GM23248 (cell line): ENCODE results near the gene ATP6V0D1. TPM values are rescaled to one million over a fixed set of nuclear protein-coding genes. Genes with fewer than 3 reads are reported as not detected.

Experiments used
- DNase-seq: peaks from one replicate; pipeline ENCODE4 v3.0.0-alpha.2; 2015
- H2AFZ ChIP-seq: fragments of 200-600 bp; sonication (generic); 2 replicates; pipeline ENCODE4 v1.6.1; 2016; ENCODE audit warnings: antibody characterized with exemption
- H3F3A ChIP-seq: fragments of 200-600 bp; sonication (generic); 2 replicates; pipeline ENCODE4 v1.6.1; 2016; ENCODE audit warnings: mild to moderate bottlenecking, antibody characterized with exemption, mixed run types; ENCODE audit not compliant: insufficient read depth
- H3K27ac ChIP-seq: fragments of 200-600 bp; sonication (generic); 2 replicates; pipeline ENCODE4 v1.5.1; 2016; ENCODE audit warnings: mild to moderate bottlenecking
- H3K27me3 ChIP-seq: fragments of 200-600 bp; sonication (generic); replicated peaks from 2 replicates; pipeline ENCODE4 v1.6.1; 2016; ENCODE audit warnings: mild to moderate bottlenecking; ENCODE audit not compliant: insufficient read depth
- H3K36me3 ChIP-seq: fragments of 200-600 bp; sonication (generic); 2 replicates; pipeline ENCODE4 v1.6.1; 2016; ENCODE audit warnings: low read depth, mild to moderate bottlenecking
- H3K4me1 ChIP-seq: fragments of 200-600 bp; sonication (generic); 2 replicates; pipeline ENCODE4 v1.6.1; 2016; ENCODE audit warnings: mild to moderate bottlenecking; ENCODE audit not compliant: insufficient read depth
- H3K4me2 ChIP-seq: fragments of 200-600 bp; sonication (generic); one replicate; pipeline ENCODE4 v1.6.1; 2016; ENCODE audit warnings: mild to moderate bottlenecking; ENCODE audit not compliant: unreplicated experiment
- H3K4me3 ChIP-seq: fragments of 200-600 bp; sonication (generic); 2 replicates; pipeline ENCODE4 v1.5.1; 2016; ENCODE audit warnings: mild to moderate bottlenecking
- H3K79me2 ChIP-seq: fragments of 200-600 bp; sonication (generic); 2 replicates; pipeline ENCODE4 v1.6.1; 2016; ENCODE audit warnings: mild to moderate bottlenecking; ENCODE audit not compliant: insufficient read depth
- H3K9ac ChIP-seq: fragments of 200-600 bp; sonication (generic); 2 replicates; pipeline ENCODE4 v1.6.1; 2016; ENCODE audit warnings: mild to moderate bottlenecking
- H3K9me2 ChIP-seq: fragments of 200-600 bp; sonication (generic); 2 replicates; pipeline ENCODE4 v1.6.1; 2016; ENCODE audit warnings: mixed run types, mild to moderate bottlenecking, moderate library complexity; ENCODE audit not compliant: insufficient read depth
- H3K9me3 ChIP-seq: fragments of 200-600 bp; sonication (generic); one replicate; pipeline ENCODE4 v1.6.1; 2017; ENCODE audit warnings: low read depth
- H4K20me1 ChIP-seq: fragments of 200-600 bp; sonication (generic); 2 replicates; pipeline ENCODE4 v1.6.0; 2016; ENCODE audit not compliant: insufficient read depth
- EZH2 ChIP-seq: fragments of 200-600 bp; sonication (generic); IDR thresholded peaks from 2 replicates; pipeline ENCODE4 v1.6.1; 2018; ENCODE audit warnings: antibody characterized with exemption, mild to moderate bottlenecking; ENCODE audit not compliant: insufficient read depth, poor library complexity, severe bottlenecking
- EZH2phosphoT487 ChIP-seq: fragments of 200-600 bp; sonication (generic); IDR thresholded peaks from 2 replicates; pipeline ENCODE4 v1.6.1; 2018; ENCODE audit warnings: antibody characterized with exemption, moderate library complexity, mild to moderate bottlenecking, low read depth; ENCODE audit not compliant: insufficient read depth
- WGBS, 2 experiments: methylation state at CpG; one replicate each; pipeline ENCODE4 v1.1.6; 2015 to 2017; ENCODE audit warnings: low lambda C conversion rate in 2 of 2, low coverage in 1 of 2; ENCODE audit errors: missing lambda C conversion rate in 2 of 2; 5-methylcytosine and 5-hydroxymethylcytosine counted together
- in situ Hi-C: fragments of 300-500 bp; cut with MboI; formaldehyde crosslinking; loops from 2 replicates; pipeline ENCODE4 v1.15.0; 2020
- polyA plus RNA-seq: library from polyadenylated mRNA; unstranded; fragments of >200 nt; fragmentation: Nextera tagmentation; extraction: Ambion mirVana; gene quantifications from 2 replicates; pipeline ENCODE4 v1.2.1, GENCODE V29; 2016
- total RNA-seq: library from RNA; depleted of rRNA; stranded (reverse); fragments of >200 nt; shearing (Covaris generic); gene quantifications from 2 replicates; pipeline ENCODE4 v1.2.3, GENCODE V29; 2014

ATP6V0D1 gene
- total and polyA plus RNA-seq, 2 experiments from 2014 or later, result 135 to 166 TPM

DNA sequence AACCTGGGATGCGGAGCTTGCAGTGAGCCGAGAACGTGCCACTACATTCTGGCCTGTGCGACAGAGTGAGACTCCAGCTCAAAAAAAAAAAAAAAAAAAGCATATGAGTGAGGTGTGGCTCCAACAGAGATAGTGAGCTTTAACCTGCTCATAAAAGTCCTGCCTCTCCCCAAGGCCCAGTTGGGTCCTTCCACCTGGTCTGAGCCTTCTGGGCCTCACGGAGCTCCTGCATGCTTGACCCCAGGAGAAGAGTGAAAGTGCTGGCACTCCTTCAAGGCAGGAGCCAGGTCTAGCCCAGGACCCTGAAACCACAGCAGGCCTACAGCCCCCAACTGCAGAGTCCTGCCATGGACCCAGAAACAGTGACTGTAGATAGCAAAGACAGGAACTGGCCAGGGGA lies 32.4 kb downstream of the ATP6V0D1 start:
- H3K9me3 ChIP-seq, result no peaks in the 10 kb centered on the region
- TF ChIP-seq EZH2 (no peak), EZH2phosphoT487 (no peak)
- no peak overlapping the region for H3K9ac ChIP-seq
- no peak overlapping the region for H2AFZ ChIP-seq
- WGBS, 2 experiments, result 97 to 99% methylated on average over 5 of the region's 5 CpGs
- H3F3A ChIP-seq, result no peaks in the 10 kb centered on the region
- H3K9me2 ChIP-seq, result no peaks in the 10 kb centered on the region
- in situ Hi-C loops, result no loop called here
- no peaks in the 10 kb centered on the region for H3K27me3 ChIP-seq
- no peak for DNase-seq
- H3K4me3 ChIP-seq, result no peak overlapping the region
- peaks cover 12% of the 10 kb centered on the region for H3K4me1 ChIP-seq
- H3K79me2 ChIP-seq, result peaks cover 66% of the 10 kb centered on the region
- no peaks in the 10 kb centered on the region for H4K20me1 ChIP-seq
- H3K36me3 ChIP-seq, result no peaks in the 10 kb centered on the region
- H3K27ac ChIP-seq, result no peak overlapping the region
- H3K4me2 ChIP-seq, result no peak overlapping the region

DNA sequence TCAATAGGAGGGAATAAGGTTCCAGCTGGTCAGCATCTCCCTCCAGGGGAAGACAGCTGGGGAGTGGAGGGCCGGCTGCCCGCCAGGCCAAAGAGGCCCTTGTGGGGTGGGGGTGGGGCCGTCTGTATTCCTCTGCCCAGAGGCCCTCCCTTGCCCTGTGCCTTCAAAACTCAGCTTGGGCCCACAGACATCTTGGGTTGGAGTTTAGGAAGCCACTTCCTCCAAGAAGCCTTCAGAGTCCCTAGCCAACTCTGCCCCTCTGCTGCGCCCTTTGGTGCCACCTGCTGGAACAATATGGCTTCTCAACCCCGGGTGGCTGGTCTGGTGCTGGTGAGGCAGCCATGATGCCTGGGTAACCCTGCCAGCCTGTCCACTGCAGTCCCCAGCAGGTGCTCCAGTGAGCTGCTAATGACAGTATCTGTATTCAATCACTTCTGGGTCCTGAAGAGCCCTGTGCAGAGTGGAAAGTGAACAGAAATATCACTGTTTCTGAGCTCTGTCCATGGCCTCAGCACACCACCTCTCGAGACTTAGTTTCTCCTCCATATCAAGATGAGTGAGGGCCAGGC lies 33.4 kb downstream of the ATP6V0D1 start:
- Histone ChIP-seq H3K4me3 (no peak overlapping the region), H3K27ac (no peak overlapping the region)
- in situ Hi-C loops, result no loop called here

DNA sequence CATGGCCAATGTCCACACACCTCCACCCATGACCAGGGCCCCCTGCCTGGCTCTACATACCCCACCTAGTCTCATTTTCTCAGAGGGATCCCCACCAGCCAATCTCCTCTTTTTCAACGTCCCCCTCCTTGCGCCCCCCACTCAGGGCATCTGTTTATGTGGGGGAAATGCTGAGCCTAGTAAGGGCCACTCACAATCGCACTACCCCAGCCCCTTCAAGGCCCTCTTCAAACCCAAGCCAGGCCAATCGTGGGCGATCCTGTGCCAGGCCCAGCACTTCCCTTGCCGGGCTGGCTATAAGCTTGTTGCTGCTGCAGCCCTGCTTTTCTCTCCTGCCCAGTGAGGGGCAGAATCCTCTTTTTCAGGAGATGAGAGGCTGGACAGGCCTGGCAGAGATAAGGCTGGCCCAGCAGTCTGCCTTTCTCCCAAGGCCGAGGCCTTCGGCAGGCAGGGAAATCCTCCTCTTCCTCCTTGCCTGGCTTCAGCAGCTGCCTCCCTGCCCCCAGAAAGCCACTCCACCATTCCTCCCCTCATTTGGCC lies 33.9 kb downstream of the ATP6V0D1 start:
- Histone ChIP-seq H3K79me2 (peaks cover 51% of the 10 kb centered on the region), H3F3A (no peaks in the 10 kb centered on the region), H3K4me2 (no peak overlapping the region), H4K20me1 (no peaks in the 10 kb centered on the region), H3K9ac (no peak overlapping the region), H2AFZ (no peak overlapping the region), H3K36me3 (no peaks in the 10 kb centered on the region), H3K27me3 (no peaks in the 10 kb centered on the region), H3K9me2 (no peaks in the 10 kb centered on the region), H3K9me3 (no peaks in the 10 kb centered on the region), H3K4me1 (peaks cover 15% of the 10 kb centered on the region), H3K27ac (no peak overlapping the region), H3K4me3 (no peak overlapping the region)
- WGBS, 2 experiments, result 65 to 72% methylated on average over 8 of the region's 8 CpGs
- no peak for DNase-seq
- in situ Hi-C loops, result no loop called here
- TF ChIP-seq EZH2phosphoT487, result no peak
- no peak for TF ChIP-seq EZH2

More for the DNA sequence above, 33.4 kb downstream of the ATP6V0D1 start:
- Histone ChIP-seq H3K36me3 (no peaks in the 10 kb centered on the region), H4K20me1 (no peaks in the 10 kb centered on the region), H3F3A (no peaks in the 10 kb centered on the region), H3K27me3 (no peaks in the 10 kb centered on the region), H3K4me2 (no peak overlapping the region), H3K9ac (no peak overlapping the region), H3K79me2 (peaks cover 56% of the 10 kb centered on the region), H2AFZ (no peak overlapping the region), H3K9me3 (no peaks in the 10 kb centered on the region), H3K4me1 (peaks cover 15% of the 10 kb centered on the region), H3K9me2 (no peaks in the 10 kb centered on the region)
- no peak for TF ChIP-seq EZH2phosphoT487
- TF ChIP-seq EZH2, result no peak
- DNase-seq, result peak; percentile 40
- WGBS, 2 experiments, result 54 to 58% methylated on average over 5 to 6 of the region's 6 CpGs

DNA sequence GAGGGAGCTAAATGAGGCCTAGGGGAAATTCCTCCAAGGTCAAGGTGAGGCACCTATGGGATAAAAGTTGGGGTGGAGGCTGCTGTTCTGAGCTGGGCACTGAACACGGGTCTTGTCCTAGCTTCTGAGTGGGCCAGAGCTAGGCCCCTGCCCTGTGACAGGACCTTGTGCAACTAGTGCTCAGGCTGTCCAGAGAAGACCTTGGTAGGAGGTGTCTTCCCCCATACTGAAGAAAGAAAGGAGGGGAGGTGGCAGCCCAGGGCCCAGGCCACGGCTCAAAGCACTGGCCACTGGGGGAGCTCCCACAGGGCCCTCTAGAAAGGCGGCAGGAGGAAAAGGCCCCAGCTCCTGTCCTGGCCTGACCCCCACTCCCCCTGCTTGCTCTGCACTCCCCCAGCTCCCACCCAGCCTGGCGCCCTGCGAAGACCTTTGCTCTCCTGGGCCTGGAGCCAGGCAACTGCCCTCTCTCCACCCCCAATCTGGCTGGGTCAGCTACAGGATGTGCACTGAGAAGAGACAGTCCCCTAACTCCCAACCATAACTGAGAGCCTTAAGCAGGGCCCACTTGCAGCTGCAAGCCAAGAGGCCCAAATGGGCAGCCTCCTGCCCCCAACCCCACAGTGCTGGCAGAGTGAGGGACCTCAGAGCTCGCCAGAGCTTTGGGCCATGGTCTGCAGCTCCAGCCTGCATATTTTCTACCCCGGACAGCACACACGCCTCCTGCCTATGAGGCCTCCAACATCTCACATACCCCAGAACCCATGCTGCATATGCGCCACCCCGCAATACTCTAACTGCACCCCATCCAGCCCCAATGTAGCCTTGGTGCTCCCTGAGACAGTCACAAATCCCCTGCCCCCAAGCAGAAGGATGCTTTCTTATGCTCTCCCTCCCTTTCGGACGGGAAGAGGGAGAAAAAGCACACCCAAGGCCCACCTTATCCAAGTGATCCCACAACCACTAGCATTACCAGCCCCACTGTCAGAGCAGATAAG lies 34.7 kb downstream of the ATP6V0D1 start:
- Histone ChIP-seq H3K4me1 (peaks cover 15% of the 10 kb centered on the region), H3K79me2 (peaks cover 45% of the 10 kb centered on the region), H3K27me3 (no peaks in the 10 kb centered on the region), H3K4me3 (no peak overlapping the region), H4K20me1 (no peaks in the 10 kb centered on the region), H3K9me2 (no peaks in the 10 kb centered on the region), H3K36me3 (no peaks in the 10 kb centered on the region), H3F3A (no peaks in the 10 kb centered on the region), H3K9ac (no peak overlapping the region), H2AFZ (no peak overlapping the region), H3K9me3 (no peaks in the 10 kb centered on the region), H3K4me2 (no peak overlapping the region), H3K27ac (no peak overlapping the region)
- WGBS, 2 experiments, result 74% methylated on average over 12 of the region's 12 CpGs
- in situ Hi-C loops, result no loop called here
- TF ChIP-seq EZH2phosphoT487 (no peak), EZH2 (no peak)
- no peak for DNase-seq
